ENCODE measurements around the gene MRPL41. TPM values are rescaled to one million over a fixed set of nuclear protein-coding genes. Genes with fewer than 3 reads are reported as not detected.
A peak's percentile ranks its signal among the peaks of the same experiment; 100 is the strongest.

Gene MRPL41
- total RNA-seq (41.3 and 53.2 TPM in 2 replicates), polyA plus RNA-seq (10.9 and 15.2 TPM in 2 replicates), polyA minus RNA-seq (ENCODE audit: low replicate concordance) (2.3 TPM in 2 replicates)
- 38.2 and 60.9 TPM in 2 replicates for polyA plus RNA-seq (2012)

- Histone ChIP-seq H2AFZ (ENCODE audit: low read length) (peak within 1 kb of the TSS; percentile 19), H3K9me3 (ENCODE audit: control insufficient read depth, insufficient read depth, low read depth, low read length) (no peaks in the 10 kb centered on the region), H3K27me3 (ENCODE audit: control insufficient read depth, insufficient read depth, low read length) (no peaks in the 10 kb centered on the region), H3K36me3 (ENCODE audit: control insufficient read depth, insufficient read depth, low read length) (peaks cover 10% of the 10 kb centered on the region), H3K9ac (ENCODE audit: insufficient read depth, low read length) (peak within 1 kb of the TSS; percentile 67), H3K4me3 (replicated peaks in 1 of 4; ENCODE audit: control extremely low read depth in 1 of 4, insufficient read depth in 1 of 4, low read depth in 3 of 4, low read length in 4 of 4) (peak within 1 kb of the TSS; percentile 65 to 83 (median 78)), H4K20me1 (ENCODE audit: control insufficient read depth, extremely low read depth, insufficient read depth, low read length) (no peaks in the 10 kb centered on the region), H3K4me2 (ENCODE audit: extremely low read depth, insufficient read depth, low read length) (peak within 1 kb of the TSS; percentile 61), H3K27ac (ENCODE audit: insufficient read depth, low read length) (peak within 1 kb of the TSS; percentile 50), H3K79me2 (ENCODE audit: control insufficient read depth, insufficient read depth, low read length) (peaks cover 4% of the 10 kb centered on the region), H3K4me1 (ENCODE audit: control insufficient read depth, extremely low read depth, insufficient read depth, low read length) (peaks cover 6% of the 10 kb centered on the region)
- DNase-seq (ENCODE audit: low read depth in 2 of 2), result peak; percentile 76 to 81
- TF ChIP-seq CTCF (conservative IDR thresholded peaks at IDR 0.05 in 1 of 2, IDR thresholded peaks at IDR 0.05 in 1 of 2; ENCODE audit: low read depth in 1 of 2, low read length in 2 of 2), result peak; percentile 26 to 42
- no peak for TF ChIP-seq EZH2 (IDR thresholded peaks at IDR 0.05; ENCODE audit: low read length, missing control alignments)
Observed at GRCh38 chr9:137551264-137552021, at the start of gene MRPL41. Gene MRPL41, plus strand, starts transcription at chr9:137551879. Its CDS starts 203 bp downstream, at chr9:137552082.

- Histone ChIP-seq H3K4me1 (ENCODE audit: control insufficient read depth, extremely low read depth, insufficient read depth, low read length) (peaks cover 4% of the 10 kb centered on the region), H4K20me1 (ENCODE audit: control insufficient read depth, extremely low read depth, insufficient read depth, low read length) (no peaks in the 10 kb centered on the region), H3K27ac (ENCODE audit: insufficient read depth, low read length) (no peak overlapping the region), H2AFZ (ENCODE audit: low read length) (no peak overlapping the region), H3K9ac (ENCODE audit: insufficient read depth, low read length) (no peak overlapping the region), H3K4me2 (ENCODE audit: extremely low read depth, insufficient read depth, low read length) (no peak overlapping the region), H3K79me2 (ENCODE audit: control insufficient read depth, insufficient read depth, low read length) (no peaks in the 10 kb centered on the region), H3K27me3 (ENCODE audit: control insufficient read depth, insufficient read depth, low read length) (no peaks in the 10 kb centered on the region), H3K4me3 (replicated peaks in 1 of 4; ENCODE audit: control extremely low read depth in 1 of 4, insufficient read depth in 1 of 4, low read depth in 3 of 4, low read length in 4 of 4) (no peak overlapping the region), H3K36me3 (ENCODE audit: control insufficient read depth, insufficient read depth, low read length) (no peaks in the 10 kb centered on the region), H3K9me3 (ENCODE audit: control insufficient read depth, insufficient read depth, low read depth, low read length) (no peaks in the 10 kb centered on the region)
- TF ChIP-seq CTCF (conservative IDR thresholded peaks at IDR 0.05 in 1 of 2, IDR thresholded peaks at IDR 0.05 in 1 of 2; ENCODE audit: low read depth in 1 of 2, low read length in 2 of 2) (no peak), EZH2 (IDR thresholded peaks at IDR 0.05; ENCODE audit: low read length, missing control alignments) (no peak)
- no peak for DNase-seq (ENCODE audit: low read depth in 2 of 2)
Observed at GRCh38 chr9:137502008-137502911, 49.4 kb upstream of the MRPL41 start.

GRCh38 chr9:137504432-137504777, 47.3 kb upstream of the MRPL41 start:
- no peak overlapping the region for H3K4me3 ChIP-seq (replicated peaks in 1 of 4; ENCODE audit: control extremely low read depth in 1 of 4, insufficient read depth in 1 of 4, low read depth in 3 of 4, low read length in 4 of 4)
- TF ChIP-seq EZH2 (IDR thresholded peaks at IDR 0.05; ENCODE audit: low read length, missing control alignments) (no peak), CTCF (conservative IDR thresholded peaks at IDR 0.05 in 1 of 2, IDR thresholded peaks at IDR 0.05 in 1 of 2; ENCODE audit: low read depth in 1 of 2, low read length in 2 of 2) (no peak)
- H3K27me3 ChIP-seq (ENCODE audit: control insufficient read depth, insufficient read depth, low read length), result no peaks in the 10 kb centered on the region
- no peaks in the 10 kb centered on the region for H3K9me3 ChIP-seq (ENCODE audit: control insufficient read depth, insufficient read depth, low read depth, low read length)
- H3K9ac ChIP-seq (ENCODE audit: insufficient read depth, low read length), result no peak overlapping the region
- no peak overlapping the region for H3K4me2 ChIP-seq (ENCODE audit: extremely low read depth, insufficient read depth, low read length)
- no peaks in the 10 kb centered on the region for H3K36me3 ChIP-seq (ENCODE audit: control insufficient read depth, insufficient read depth, low read length)
- H3K79me2 ChIP-seq (ENCODE audit: control insufficient read depth, insufficient read depth, low read length), result no peaks in the 10 kb centered on the region
- no peak overlapping the region for H2AFZ ChIP-seq (ENCODE audit: low read length)
- H3K4me1 ChIP-seq (ENCODE audit: control insufficient read depth, extremely low read depth, insufficient read depth, low read length), result peaks cover 5% of the 10 kb centered on the region
- H4K20me1 ChIP-seq (ENCODE audit: control insufficient read depth, extremely low read depth, insufficient read depth, low read length), result no peaks in the 10 kb centered on the region
- no peak overlapping the region for H3K27ac ChIP-seq (ENCODE audit: insufficient read depth, low read length)
- DNase-seq (ENCODE audit: low read depth in 2 of 2), result no peak

All from fibroblast of lung (primary cell).